HG03060 (cell line): ENCODE measurements around the gene PCP4.

Experiments
- ATAC-seq: cut with Tn5 transposase; IDR thresholded peaks from one replicate; pipeline ENCODE4 v1.9.1; 2021; ENCODE audit warnings: low read depth, moderate number of reproducible peaks; ENCODE audit not compliant: unreplicated experiment

The PCP4 gene

DNA sequence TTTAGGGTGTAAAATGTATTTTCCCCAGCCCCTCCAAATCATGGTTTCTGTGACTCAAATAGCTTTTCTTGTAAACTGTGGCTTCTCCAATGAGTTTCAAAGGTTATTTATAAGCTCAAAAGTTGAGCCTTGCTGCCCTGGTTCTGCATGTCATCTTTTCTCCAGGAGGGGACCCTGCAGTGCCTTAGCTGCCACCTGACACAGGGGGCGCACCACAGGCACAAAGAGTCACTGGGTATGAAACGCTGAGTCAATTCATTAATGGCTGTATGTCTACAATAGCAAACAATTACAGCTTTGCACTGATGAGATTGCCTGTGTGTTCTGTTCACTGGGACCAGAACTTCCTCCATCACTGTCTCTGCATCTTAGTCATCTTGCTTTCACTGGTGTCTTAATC is 100.8 kb downstream of the PCP4 start:
- ATAC-seq, result no peak

DNA sequence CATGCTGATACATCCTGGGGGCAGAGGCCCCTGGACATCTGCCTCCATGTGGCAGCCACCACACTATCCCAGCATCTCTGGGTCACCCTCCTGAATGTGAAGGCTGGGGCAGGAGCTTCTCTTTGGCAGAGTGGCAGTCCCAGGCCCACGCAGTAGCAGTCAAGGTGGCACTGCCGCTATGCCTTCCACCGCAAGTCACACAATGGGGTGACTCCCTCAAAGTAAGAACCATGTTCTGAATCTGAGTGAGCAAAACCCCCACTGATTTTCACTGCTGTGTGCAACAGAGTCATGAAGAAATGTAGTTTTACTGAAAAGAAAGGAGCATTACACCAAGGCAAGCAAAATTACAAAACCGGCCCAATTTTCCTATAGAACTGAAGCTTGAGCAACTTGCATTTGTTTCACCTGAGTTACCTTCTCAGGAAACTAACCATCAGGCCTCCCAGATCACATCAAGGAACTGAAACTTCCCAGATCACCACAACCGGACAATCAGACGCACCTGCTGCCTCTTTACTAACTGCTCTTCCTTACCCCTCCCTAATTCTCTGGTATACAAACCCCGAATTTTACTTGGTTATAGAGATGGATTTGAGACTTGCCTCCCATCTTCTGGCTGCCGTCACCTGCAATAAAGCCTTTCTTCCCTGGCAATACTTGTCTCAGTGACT is 102.6 kb downstream of the PCP4 start:
- no peak for ATAC-seq

DNA sequence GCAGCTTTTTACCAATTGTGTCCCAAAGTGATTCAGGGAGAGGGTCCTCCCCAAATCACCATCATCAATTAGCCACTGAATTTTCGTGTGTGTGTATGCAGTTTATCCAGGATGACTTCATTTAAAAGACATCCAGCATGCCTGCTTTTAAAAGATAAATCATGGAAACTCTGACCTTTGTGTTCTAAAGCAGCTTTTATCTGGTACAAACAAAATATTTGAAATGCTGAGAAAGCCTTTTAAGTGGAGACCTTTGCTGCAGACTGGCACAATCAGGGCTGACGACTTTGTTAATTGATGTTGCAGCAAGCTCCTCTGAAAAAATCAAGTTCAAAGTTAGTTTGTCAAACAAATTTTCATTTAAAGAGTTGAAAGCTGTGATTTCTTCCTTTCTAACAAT is 104.7 kb downstream of the PCP4 start:
- ATAC-seq, result no peak

DNA sequence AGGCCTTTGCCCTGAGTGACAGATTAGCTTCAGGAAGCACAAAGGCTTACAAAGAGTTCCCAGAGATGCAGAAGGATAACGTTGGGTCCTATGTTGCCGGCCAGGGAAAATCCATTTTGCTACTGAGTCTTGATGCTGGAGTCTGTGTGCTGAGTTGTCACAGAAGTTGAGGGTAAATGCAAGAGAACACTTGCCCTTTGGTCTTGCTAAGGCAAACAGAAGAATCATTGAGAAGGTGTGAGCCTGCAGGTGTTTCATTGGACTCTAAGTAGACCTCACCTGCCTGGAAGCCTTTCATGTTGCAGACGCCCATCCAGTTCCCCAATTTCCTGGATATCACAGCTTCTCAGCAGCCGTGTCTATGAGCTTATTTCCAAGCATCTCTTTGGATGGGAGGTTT is 105.2 kb downstream of the PCP4 start:
- no peak for ATAC-seq

DNA sequence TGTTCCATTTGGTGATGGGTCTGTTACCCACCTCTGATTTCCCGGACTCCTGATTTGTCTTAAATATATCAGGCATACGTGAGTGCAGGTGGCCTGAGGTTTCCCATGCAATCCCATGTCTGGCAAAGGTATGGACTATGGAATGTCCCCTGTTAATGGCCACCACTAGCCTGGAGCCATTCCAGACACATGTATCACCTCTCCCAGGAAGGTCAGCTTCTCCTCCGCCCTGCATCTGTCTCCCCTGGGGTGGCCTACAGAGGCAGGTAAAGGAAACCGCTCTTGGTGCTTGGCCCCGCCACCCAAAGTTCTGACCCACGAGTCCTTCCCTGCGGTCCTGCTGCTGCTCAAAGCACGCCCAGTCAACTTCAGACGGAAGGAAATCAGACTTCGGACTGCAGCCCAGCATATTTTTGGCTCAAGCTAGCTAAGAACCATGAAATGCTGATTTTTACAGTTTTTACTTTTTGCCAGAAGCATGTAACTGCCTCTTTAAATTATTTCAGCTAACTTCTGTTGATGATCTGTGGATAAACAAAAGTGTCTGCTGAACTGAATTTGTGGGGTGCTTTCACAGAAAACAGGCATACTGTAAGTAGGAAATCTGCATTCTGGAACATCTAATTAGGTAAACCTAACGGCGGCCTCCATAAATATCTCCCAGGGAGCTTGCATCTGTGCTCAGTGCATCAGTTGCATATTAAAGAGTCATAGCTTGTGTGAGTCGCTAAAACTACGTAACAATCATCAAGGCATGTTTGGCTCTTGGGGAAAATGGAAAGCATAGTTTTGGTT is 105.9 kb downstream of the PCP4 start:
- ATAC-seq, result no peak

DNA sequence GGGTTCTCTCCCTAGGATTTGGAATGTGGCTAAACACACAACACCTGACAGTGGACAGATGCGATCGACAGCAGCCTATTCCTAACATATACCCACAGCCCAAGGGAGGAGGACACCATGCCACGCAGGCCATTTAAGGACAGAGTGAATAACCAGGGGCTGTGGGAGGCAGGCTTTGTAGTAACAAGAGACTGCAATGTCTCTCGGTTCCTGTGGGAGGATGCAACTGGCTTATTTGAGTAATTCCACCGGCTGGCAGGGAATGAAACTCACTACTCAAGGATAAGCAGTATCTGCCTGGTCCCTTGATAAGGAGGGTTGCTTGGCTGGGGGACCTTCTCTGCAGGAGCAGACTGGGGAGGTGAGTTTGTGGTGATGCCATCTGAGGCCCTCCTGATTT is 109.6 kb downstream of the PCP4 start:
- ATAC-seq, result no peak
